HUES64 (cell line): Measurements from ENCODE around the gene ANKRD55.

ENCODE experiments used
- H3K27ac ChIP-seq: 2 replicates; pipeline ENCODE4 v1.7.0; 2013; ENCODE audit warnings: low read depth, low read length, inconsistent platforms
- H3K27me3 ChIP-seq: 2 replicates; pipeline ENCODE4 v1.6.1; 2013; ENCODE audit warnings: mild to moderate bottlenecking, low read length; ENCODE audit not compliant: insufficient read depth
- H3K36me3 ChIP-seq: 2 replicates; pipeline ENCODE4 v1.6.1; 2013; ENCODE audit warnings: mild to moderate bottlenecking, low read length; ENCODE audit not compliant: insufficient read depth
- H3K4me1 ChIP-seq: 2 replicates; pipeline ENCODE4 v1.6.1; 2013; ENCODE audit warnings: mild to moderate bottlenecking, low read length, moderate library complexity; ENCODE audit not compliant: insufficient read depth
- H3K4me3 ChIP-seq: 2 replicates; pipeline ENCODE4 v1.5.1; 2013; ENCODE audit warnings: mild to moderate bottlenecking, low read length, moderate library complexity
- H3K9ac ChIP-seq: 2 replicates; pipeline ENCODE4 v1.6.1; 2013; ENCODE audit warnings: mild to moderate bottlenecking, low read depth, low read length
- H3K9me3 ChIP-seq: 2 replicates; pipeline ENCODE4 v1.6.1; 2013; ENCODE audit warnings: low read depth, low read length; ENCODE audit not compliant: insufficient read depth
- WGBS: fragments of 150-250, 120-280 bp; methylation state at CpG from one replicate; pipeline ENCODE4 v1.1.7; 2013; ENCODE audit warnings: missing lambda C conversion rate; 5-methylcytosine and 5-hydroxymethylcytosine counted together

The ANKRD55 gene

GRCh38 chr5:56055287-56055686 lies 177.8 kb downstream of the ANKRD55 start:
- WGBS = 96% methylated on average over 1 of the region's 1 CpG

GRCh38 chr5:56054666-56055065 lies 178.5 kb downstream of the ANKRD55 start:
- Histone ChIP-seq H3K4me3 (no peak overlapping the region), H3K27ac (no peak overlapping the region), H3K27me3 (peaks cover 2% of the 10 kb centered on the region; the same call in 1 of the 2 replicates), H3K9ac (no peak overlapping the region), H3K4me1 (no peaks in the 10 kb centered on the region), H3K36me3 (no peaks in the 10 kb centered on the region), H3K9me3 (no peaks in the 10 kb centered on the region)
- WGBS = 97% methylated on average over 2 of the region's 2 CpGs

More at GRCh38 chr5:56055287-56055686, 177.8 kb downstream of the ANKRD55 start:
- Histone ChIP-seq H3K9me3 (no peaks in the 10 kb centered on the region), H3K4me3 (no peak overlapping the region), H3K27me3 (peaks cover 2% of the 10 kb centered on the region; the same call in 1 of the 2 replicates), H3K27ac (no peak overlapping the region), H3K9ac (no peak overlapping the region), H3K4me1 (no peaks in the 10 kb centered on the region), H3K36me3 (no peaks in the 10 kb centered on the region)

GRCh38 chr5:56053363-56053762 lies 179.8 kb downstream of the ANKRD55 start:
- Histone ChIP-seq H3K4me3 (no peak overlapping the region), H3K9ac (no peak overlapping the region), H3K4me1 (no peaks in the 10 kb centered on the region), H3K9me3 (no peaks in the 10 kb centered on the region), H3K27me3 (peaks cover 2% of the 10 kb centered on the region; the same call in 1 of the 2 replicates), H3K36me3 (no peaks in the 10 kb centered on the region), H3K27ac (no peak overlapping the region)
- 96% methylated on average over 3 of the region's 4 CpGs for WGBS

- Histone ChIP-seq H3K27me3 (peaks cover 2% of the 10 kb centered on the region; the same call in 1 of the 2 replicates), H3K9me3 (no peaks in the 10 kb centered on the region), H3K4me1 (no peaks in the 10 kb centered on the region), H3K36me3 (no peaks in the 10 kb centered on the region), H3K9ac (no peak overlapping the region), H3K27ac (no peak overlapping the region), H3K4me3 (no peak overlapping the region)
- 83% methylated on average over 1 of the region's 1 CpG for WGBS
Observed at GRCh38 chr5:56052735-56053134, 180.4 kb downstream of the ANKRD55 start.

- H3K36me3 ChIP-seq = no peaks in the 10 kb centered on the region
- H3K9ac ChIP-seq = no peak overlapping the region
- H3K27ac ChIP-seq = no peak overlapping the region
- no CpG with 5 or more reads among the region's 1 CpG for WGBS
- H3K27me3 ChIP-seq = peaks cover under 1% of the 10 kb centered on the region; the same call in 1 of the 2 replicates
- no peaks in the 10 kb centered on the region for H3K4me1 ChIP-seq
- H3K9me3 ChIP-seq = no peaks in the 10 kb centered on the region
- H3K4me3 ChIP-seq = no peak overlapping the region
Observed at GRCh38 chr5:56050551-56051255, 182.4 kb downstream of the ANKRD55 start.
